Natural killer cell (primary cell): ENCODE data around the gene FUT1. TPM values are rescaled to one million over a fixed set of nuclear protein-coding genes. Genes with fewer than 3 reads are reported as not detected.
"Not testable (repeated sequence)": the region's sequence is repeated elsewhere in the genome, so short reads cannot be mapped to it uniquely, and the experiment has no call there.

Experiments used
- ATAC-seq, 3 donors: fragments of 150-1000 bp in 2 of 3; fragments of 200-7000 bp in 1 of 3; cut with Tn5 transposase; 1 replicate in 1 of 3; 2 replicates in 2 of 3; pipeline ENCODE4 v1.10.0; 2021; ENCODE audit warnings: mild to moderate bottlenecking in 2 of 3, moderate library complexity in 2 of 3
- DNase-seq, 2 donors: peaks; one replicate each; pipeline versions ENCODE4 v3.0.0 to v3.0.0-alpha.2; 2013 to 2021; ENCODE audit warnings: mixed read lengths in 1 of 2
- H3K27ac ChIP-seq: one replicate; pipeline ENCODE4 v1.5.1; 2013; ENCODE audit warnings: mild to moderate bottlenecking, low read length
- H3K27me3 ChIP-seq: one replicate; pipeline ENCODE4 v1.6.1; 2013; ENCODE audit warnings: low read length; ENCODE audit not compliant: control insufficient read depth, insufficient read depth
- H3K36me3 ChIP-seq: one replicate; pipeline ENCODE4 v1.6.1; 2013; ENCODE audit warnings: low read length; ENCODE audit not compliant: control insufficient read depth, insufficient read depth
- H3K4me1 ChIP-seq: one replicate; pipeline ENCODE4 v1.6.1; 2013; ENCODE audit warnings: low read length; ENCODE audit not compliant: control insufficient read depth, insufficient read depth
- H3K4me3 ChIP-seq: one replicate; pipeline ENCODE4 v1.5.1; 2013; ENCODE audit warnings: low read length
- H3K9me3 ChIP-seq: one replicate; pipeline ENCODE4 v1.6.1; 2013; ENCODE audit warnings: low read length; ENCODE audit not compliant: control insufficient read depth, insufficient read depth
- H3K27ac Mint-ChIP-seq, 2 donors: one replicate each; pipeline ENCODE4 v1.8.0; 2022; ENCODE audit warnings: mild to moderate bottlenecking in 2 of 2, mixed read lengths in 2 of 2, moderate library complexity in 1 of 2
- H3K27me3 Mint-ChIP-seq, 2 donors: one replicate each; pipeline ENCODE4 v1.8.0; 2022; ENCODE audit warnings: low read depth in 2 of 2, mixed read lengths in 2 of 2
- H3K36me3 Mint-ChIP-seq: one replicate; pipeline ENCODE4 v1.8.0; 2022; ENCODE audit warnings: mixed read lengths
- H3K4me1 Mint-ChIP-seq, 2 donors: one replicate each; pipeline ENCODE4 v1.8.0; 2022; ENCODE audit warnings: mixed read lengths in 2 of 2
- H3K4me3 Mint-ChIP-seq: one replicate; pipeline ENCODE4 v1.8.0; 2022; ENCODE audit warnings: mild to moderate bottlenecking, moderate library complexity, mixed read lengths
- H3K9me3 Mint-ChIP-seq, 2 donors: one replicate each; pipeline ENCODE4 v1.8.0; 2022; ENCODE audit warnings: mixed read lengths in 2 of 2
- CTCF ChIP-seq: fragments of 200-600 bp; IDR thresholded peaks from one replicate; pipeline ENCODE4 v1.8.0; 2022; ENCODE audit warnings: antibody characterized with exemption
- WGBS: methylation state at CpG from one replicate; pipeline ENCODE4 v1.1.7; 2013; ENCODE audit warnings: missing lambda C conversion rate; ENCODE audit not compliant: insufficient coverage; 5-methylcytosine and 5-hydroxymethylcytosine counted together
- intact Hi-C: fragments of 100-400 bp; cut with micrococcal nuclease; formaldehyde crosslinking; loops from one replicate; pipeline ENCODE4 v1.14.2; 2022
- total RNA-seq, 4 donors: library from RNA; stranded (reverse); fragments of 120-200 nt in 1 of 4; gene quantifications; one replicate each; pipeline versions ENCODE4 v1.2.3 to v1.2.4, GENCODE V29; 2013 to 2022

The FUT1 gene
- total RNA-seq, 3 donors from 2014 or later (not counting 1 experiment from before 2014, with no cell fraction given) = 0.18 TPM; not detected in 2

- no peaks in the 10 kb centered on the region for H3K27me3 ChIP-seq
- Mint-ChIP-seq H3K4me1 (peaks cover 13 to 14% of the 10 kb centered on the region in 2 donors), H3K4me3 (peak overlapping the region; percentile 87), H3K27me3 (no peaks in the 10 kb centered on the region), H3K36me3 (no peaks in the 10 kb centered on the region), H3K27ac (peak overlapping the region; percentile 76 to 93), H3K9me3 (no peaks in the 10 kb centered on the region)
- peak; percentile 80 to 93 for DNase-seq
- WGBS = 3% methylated on average over 38 of the region's 38 CpGs
- peak overlapping the region; percentile 61 for H3K4me3 ChIP-seq
- H3K4me1 ChIP-seq = peaks cover 12% of the 10 kb centered on the region
- peak overlapping the region; percentile 61 for H3K27ac ChIP-seq
- peak; percentile 97 for TF ChIP-seq CTCF
- H3K36me3 ChIP-seq = no peaks in the 10 kb centered on the region
- intact Hi-C loops = loop anchor here (1.0 kb wide), 2 partner anchors 40 to 47 kb away; no protein-coding TSS in a partner anchor
- no peaks in the 10 kb centered on the region for H3K9me3 ChIP-seq
- peak; percentile 97 to 99 (median 98) for ATAC-seq
Observed at GRCh38 chr19:48795055-48795684, 42.7 kb upstream of the FUT1 start.

DNA sequence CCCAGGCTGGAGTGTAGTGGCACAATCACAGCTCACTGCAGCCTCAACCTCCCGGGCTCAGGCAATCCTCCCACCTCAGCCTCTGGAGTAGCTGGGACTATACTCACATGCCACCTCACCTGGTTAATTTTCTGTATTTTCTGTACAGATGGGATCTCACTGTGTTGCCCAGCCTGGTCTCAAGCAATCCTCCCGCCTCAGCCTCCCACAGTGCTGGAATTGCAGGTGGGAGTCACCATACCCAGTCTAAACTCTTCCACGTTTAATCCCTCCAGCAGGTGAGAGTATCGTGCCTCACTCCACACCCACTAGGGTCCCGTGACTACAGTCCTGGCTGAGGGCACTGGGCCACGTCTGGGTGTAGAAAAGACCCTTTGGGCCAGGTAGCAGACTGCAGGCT, 41.9 kb upstream of the FUT1 start:
- Histone ChIP-seq H3K36me3 (no peaks in the 10 kb centered on the region), H3K27ac (no peak overlapping the region), H3K27me3 (no peaks in the 10 kb centered on the region), H3K4me3 (no peak overlapping the region), H3K9me3 (no peaks in the 10 kb centered on the region), H3K4me1 (peaks cover 12% of the 10 kb centered on the region)
- H3K4me3 Mint-ChIP-seq = peak overlapping the region; percentile 87
- DNase-seq (no peak), ATAC-seq (no peak)
- no peak for TF ChIP-seq CTCF
- no peaks in the 10 kb centered on the region for H3K27me3 Mint-ChIP-seq
- 80% methylated on average over 6 of the region's 6 CpGs for WGBS
- H3K4me1 Mint-ChIP-seq = peaks cover 13 to 14% of the 10 kb centered on the region in 2 donors
- intact Hi-C loops = no loop called here
- peak overlapping the region; percentile 76 to 93 for H3K27ac Mint-ChIP-seq
- H3K36me3 Mint-ChIP-seq = no peaks in the 10 kb centered on the region
- no peaks in the 10 kb centered on the region for H3K9me3 Mint-ChIP-seq

GRCh38 chr19:48793271-48793670, 40.8 kb upstream of the FUT1 start:
- 71% methylated on average over 5 of the region's 8 CpGs for WGBS
- Histone ChIP-seq H3K4me3 (no peak overlapping the region), H3K27ac (no peak overlapping the region), H3K4me1 (peaks cover 12% of the 10 kb centered on the region), H3K9me3 (no peaks in the 10 kb centered on the region), H3K27me3 (no peaks in the 10 kb centered on the region), H3K36me3 (no peaks in the 10 kb centered on the region)
- Mint-ChIP-seq H3K27ac (no peak overlapping the region), H3K27me3 (no peaks in the 10 kb centered on the region), H3K4me1 (peaks cover 13 to 14% of the 10 kb centered on the region in 2 donors), H3K4me3 (no peak overlapping the region), H3K36me3 (no peaks in the 10 kb centered on the region), H3K9me3 (no peaks in the 10 kb centered on the region)
- intact Hi-C loops = no loop called here
- no peak for TF ChIP-seq CTCF
- DNase-seq (no peak), ATAC-seq (no peak)

DNA sequence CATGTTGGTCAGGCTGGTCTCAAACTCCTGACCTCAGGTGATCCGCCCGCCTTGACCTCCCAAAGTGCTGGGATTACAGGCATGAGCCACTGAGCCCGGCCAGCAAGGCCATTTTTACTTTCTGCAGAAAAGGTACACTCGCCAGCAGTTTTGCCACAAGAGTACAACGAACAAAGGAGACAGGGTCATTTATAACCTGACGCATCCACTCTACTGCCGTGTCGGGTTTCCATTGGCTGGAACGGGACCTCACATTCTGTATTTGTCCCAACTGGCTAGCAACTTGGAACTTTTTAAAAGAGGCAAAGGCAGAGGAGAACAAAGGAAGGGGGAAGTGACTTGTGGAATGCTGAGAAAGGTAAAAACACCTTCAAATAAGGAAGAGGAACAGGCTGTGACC, 34.9 kb upstream of the FUT1 start:
- ATAC-seq, H3K4me3 ChIP-seq, H3K9me3 ChIP-seq, DNase-seq, H3K36me3 ChIP-seq, H3K4me1 Mint-ChIP-seq, H3K27ac ChIP-seq, H3K27ac Mint-ChIP-seq, H3K4me1 ChIP-seq, H3K27me3 Mint-ChIP-seq, H3K4me3 Mint-ChIP-seq, H3K36me3 Mint-ChIP-seq, intact Hi-C loops, H3K9me3 Mint-ChIP-seq, H3K27me3 ChIP-seq: not testable (repeated sequence)
- 83% methylated on average over 9 of the region's 9 CpGs for WGBS

- ATAC-seq, H3K27me3 Mint-ChIP-seq, H3K4me1 Mint-ChIP-seq, H3K27me3 ChIP-seq, intact Hi-C loops, H3K9me3 Mint-ChIP-seq, H3K27ac ChIP-seq, H3K4me1 ChIP-seq, H3K36me3 ChIP-seq, H3K4me3 ChIP-seq, H3K36me3 Mint-ChIP-seq, H3K4me3 Mint-ChIP-seq, H3K27ac Mint-ChIP-seq, H3K9me3 ChIP-seq, DNase-seq: not testable (repeated sequence)
- 95% methylated on average over 7 of the region's 7 CpGs for WGBS
Observed at GRCh38 chr19:48786422-48786821, 34.0 kb upstream of the FUT1 start.
